HG03457 (cell line): Measurements from ENCODE around the gene PTPRO.

Experiments
- ATAC-seq: cut with Tn5 transposase; IDR thresholded peaks from one replicate; pipeline ENCODE4 v1.9.1; 2021; ENCODE audit warnings: moderate number of reproducible peaks; ENCODE audit not compliant: unreplicated experiment

PTPRO gene

DNA sequence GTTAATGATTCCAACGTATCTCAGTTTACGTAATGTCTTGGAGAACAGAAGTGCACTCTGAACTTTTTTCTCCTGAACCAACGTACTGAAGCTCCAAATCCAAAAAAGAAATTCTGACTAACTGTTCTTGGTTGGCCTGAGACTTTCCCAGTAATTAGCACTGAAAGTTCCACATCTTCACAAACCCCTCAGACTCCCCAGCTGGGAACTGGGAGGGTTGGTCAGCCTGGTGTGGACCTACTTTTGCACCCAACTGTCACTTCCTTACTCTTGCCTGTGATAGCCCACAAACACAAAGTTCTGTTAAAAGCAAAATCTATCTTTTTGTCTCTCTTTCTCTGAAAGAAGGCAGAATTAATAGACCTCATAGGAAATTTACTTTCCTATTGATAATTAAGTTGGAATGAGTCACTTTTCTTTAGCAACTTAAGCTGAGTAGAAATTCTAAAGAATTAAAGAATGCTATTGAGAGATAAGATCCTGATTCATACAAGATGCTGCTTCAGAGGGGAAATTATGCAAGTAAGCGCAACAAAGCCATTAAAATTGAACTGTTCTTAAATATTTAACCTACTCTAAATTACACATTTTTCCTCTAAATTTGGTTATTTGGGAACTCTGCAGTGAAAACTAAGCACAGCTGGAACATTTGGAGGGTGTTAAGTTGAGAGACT is 311.8 kb downstream of the PTPRO start:
- no peak for ATAC-seq

DNA sequence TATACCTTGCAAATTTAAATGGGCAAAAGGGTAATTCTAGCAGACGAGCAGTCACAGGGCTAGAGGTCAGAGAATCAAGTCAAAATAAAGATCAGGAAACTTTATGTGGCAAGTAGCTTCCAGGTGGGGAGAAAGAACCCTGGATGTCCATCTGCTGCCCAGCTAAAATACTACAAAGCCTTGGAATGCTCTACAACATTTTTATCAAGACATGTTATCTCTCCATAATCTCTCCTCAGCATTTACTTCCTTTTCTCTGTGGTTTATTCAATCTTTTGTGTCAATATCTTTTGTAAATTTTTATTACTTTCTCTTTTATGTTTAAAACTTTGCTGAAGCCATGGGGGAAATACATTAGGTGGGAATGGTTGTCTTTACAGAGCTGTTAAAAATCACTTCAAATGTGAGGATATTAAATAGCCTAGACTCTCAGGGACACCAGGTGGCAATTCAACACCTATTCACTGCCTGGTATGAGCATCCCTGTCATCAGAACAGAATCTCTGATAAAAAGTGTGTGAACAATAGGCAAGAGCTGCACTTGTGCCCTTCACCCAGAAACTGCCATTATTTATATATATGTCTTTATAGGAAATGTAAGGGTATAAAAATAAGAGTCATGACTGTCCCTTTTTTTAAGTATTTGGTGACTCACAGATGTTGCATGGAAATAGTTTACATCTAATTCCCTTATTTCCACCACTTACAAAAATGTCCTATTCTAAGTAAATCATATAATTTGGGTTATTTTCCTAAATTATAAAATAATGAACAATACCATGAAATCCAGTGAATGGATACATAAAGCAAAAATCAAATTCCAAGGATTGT is 314.0 kb downstream of the PTPRO start:
- no peak for ATAC-seq

DNA sequence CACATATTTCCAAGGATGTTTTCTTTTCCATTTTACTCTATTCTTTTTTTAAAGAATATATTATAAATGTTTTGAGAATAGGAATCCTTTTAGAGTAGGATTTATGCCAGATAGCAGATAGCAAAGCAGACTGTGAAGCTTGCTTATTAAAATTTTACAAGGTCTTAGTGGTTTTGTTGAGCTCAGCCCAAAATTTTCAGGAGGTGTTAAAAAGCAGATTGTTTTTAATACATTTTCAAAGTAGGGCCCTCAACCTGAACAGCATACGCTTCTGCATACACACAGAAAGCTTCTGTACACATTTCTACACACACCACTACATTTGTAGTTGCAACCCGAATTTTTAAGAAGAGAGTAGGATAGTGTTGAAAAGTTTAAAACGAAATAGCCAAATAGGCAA is 315.9 kb downstream of the PTPRO start:
- ATAC-seq: no peak

DNA sequence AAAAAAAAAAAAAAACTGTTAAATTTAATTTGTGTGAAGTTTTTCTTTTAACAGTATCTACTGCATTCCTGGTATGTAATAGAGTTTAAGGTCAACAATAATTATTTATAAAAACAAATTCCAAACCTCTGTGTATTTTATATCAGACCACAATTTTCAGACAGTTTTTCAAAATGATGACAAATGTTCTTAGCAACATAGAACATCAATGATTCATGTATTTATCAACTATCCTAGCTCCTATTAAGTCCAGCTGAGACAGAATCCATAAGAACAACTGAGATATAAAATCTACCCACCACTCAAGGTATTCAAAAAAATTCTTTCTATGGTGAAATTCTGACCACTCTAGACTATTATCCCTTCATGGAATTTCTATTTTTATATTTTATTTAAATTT is 322.4 kb downstream of the PTPRO start:
- no peak for ATAC-seq

DNA sequence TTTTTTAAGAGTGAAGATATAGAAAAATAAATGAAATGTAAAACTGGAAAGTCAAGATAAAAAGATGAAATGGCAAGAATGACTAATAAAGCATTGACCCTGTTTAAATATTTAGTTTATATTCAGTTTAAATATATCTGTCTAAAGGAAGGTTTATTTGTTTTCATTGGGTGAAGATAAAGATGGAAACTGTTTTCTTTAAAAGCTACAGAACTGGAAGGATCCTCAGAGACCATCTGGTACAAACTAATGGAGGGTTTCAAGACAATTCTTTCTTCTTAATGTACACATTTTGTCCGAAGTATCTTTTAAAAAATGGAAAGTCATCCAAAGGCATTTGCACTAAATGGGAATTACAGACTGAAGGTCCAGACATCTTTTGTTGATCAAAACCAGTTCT is 324.3 kb downstream of the PTPRO start:
- no peak for ATAC-seq
